Stimulated activated naive B cell treated with anti-CD40 and anti-IgM and Interleukin-4, amounts not matched to agents 10 μg/mL and 1 μg/mL and 100 μg/mL, for 72 hours (primary cell): Measurements from ENCODE around the gene FARS2.

Experiments
- ATAC-seq, 2 donors: fragments of 150-1000 bp; cut with Tn5 transposase; replicated peaks; 2 replicates each; pipeline ENCODE4 v1.10.0; 2021; ENCODE audit warnings: moderate library complexity in 1 of 2
- DNase-seq: peaks from one replicate; pipeline ENCODE4 v3.0.0; 2021
- H3K27ac Mint-ChIP-seq: one replicate; pipeline ENCODE4 v1.8.0; 2022; ENCODE audit warnings: mild to moderate bottlenecking, mixed read lengths
- H3K27me3 Mint-ChIP-seq, 2 donors: one replicate each; pipeline ENCODE4 v1.8.0; 2022; ENCODE audit warnings: mixed read lengths in 2 of 2
- H3K36me3 Mint-ChIP-seq, 2 donors: one replicate each; pipeline ENCODE4 v1.8.0; 2022; ENCODE audit warnings: mixed read lengths in 2 of 2, mild to moderate bottlenecking in 1 of 2
- H3K4me1 Mint-ChIP-seq, 2 donors: one replicate each; pipeline ENCODE4 v1.8.0; 2022; ENCODE audit warnings: mixed read lengths in 2 of 2, mild to moderate bottlenecking in 1 of 2
- H3K4me3 Mint-ChIP-seq, 2 donors: one replicate each; pipeline ENCODE4 v1.8.0; 2022; ENCODE audit warnings: mild to moderate bottlenecking in 2 of 2, mixed read lengths in 2 of 2, moderate library complexity in 1 of 2
- H3K9me3 Mint-ChIP-seq, 2 donors: one replicate each; pipeline ENCODE4 v1.8.0; 2022; ENCODE audit warnings: mixed read lengths in 2 of 2, mild to moderate bottlenecking in 1 of 2

The FARS2 gene

GRCh38 chr6:5433324-5433723, 172.0 kb downstream of the FARS2 start:
- DNase-seq (no peak), ATAC-seq (no peak)
- Mint-ChIP-seq H3K36me3 (peaks cover 46 to 62% of the 10 kb centered on the region in 2 donors), H3K27me3 (no peaks in the 10 kb centered on the region), H3K4me1 (peaks cover 0 to 2% of the 10 kb centered on the region in 2 donors), H3K4me3 (no peak overlapping the region), H3K9me3 (peaks cover 0 to 11% of the 10 kb centered on the region in 2 donors), H3K27ac (no peak overlapping the region)

- Mint-ChIP-seq H3K9me3 (peaks cover 0 to 11% of the 10 kb centered on the region in 2 donors), H3K27me3 (no peaks in the 10 kb centered on the region), H3K36me3 (peaks cover 51 to 67% of the 10 kb centered on the region in 2 donors), H3K27ac (no peak overlapping the region), H3K4me1 (peaks cover 5 to 8% of the 10 kb centered on the region in 2 donors), H3K4me3 (no peak overlapping the region)
- ATAC-seq, result no peak
- DNase-seq, result no peak
Measured at GRCh38 chr6:5435449-5435848, 174.1 kb downstream of the FARS2 start.

GRCh38 chr6:5438922-5439584, 177.7 kb downstream of the FARS2 start:
- Mint-ChIP-seq H3K27me3 (no peaks in the 10 kb centered on the region), H3K9me3 (peaks cover 0 to 11% of the 10 kb centered on the region in 2 donors), H3K27ac (no peak overlapping the region), H3K36me3 (peaks cover 39 to 47% of the 10 kb centered on the region in 2 donors), H3K4me3 (no peak overlapping the region), H3K4me1 (peaks cover 5 to 20% of the 10 kb centered on the region in 2 donors)
- DNase-seq, result no peak
- ATAC-seq, result no peak

- Mint-ChIP-seq H3K27ac (no peak overlapping the region), H3K4me1 (peaks cover 5 to 20% of the 10 kb centered on the region in 2 donors)
Measured at GRCh38 chr6:5439749-5440148, 178.4 kb downstream of the FARS2 start.

GRCh38 chr6:5442319-5442718, 181.0 kb downstream of the FARS2 start:
- H3K36me3 Mint-ChIP-seq, result peaks cover 18 to 20% of the 10 kb centered on the region in 2 donors
- H3K4me3 Mint-ChIP-seq, result no peak overlapping the region
- no peak for ATAC-seq
- DNase-seq, result no peak
- H3K9me3 Mint-ChIP-seq, result peaks cover 0 to 3% of the 10 kb centered on the region in 2 donors
- peaks cover 5 to 20% of the 10 kb centered on the region in 2 donors for H3K4me1 Mint-ChIP-seq
- no peak overlapping the region for H3K27ac Mint-ChIP-seq
- H3K27me3 Mint-ChIP-seq, result no peaks in the 10 kb centered on the region

More at GRCh38 chr6:5439749-5440148, 178.4 kb downstream of the FARS2 start:
- no peaks in the 10 kb centered on the region for H3K27me3 Mint-ChIP-seq
- DNase-seq, result no peak
- peaks cover 0 to 11% of the 10 kb centered on the region in 2 donors for H3K9me3 Mint-ChIP-seq
- H3K36me3 Mint-ChIP-seq, result peaks cover 37 to 43% of the 10 kb centered on the region in 2 donors
- no peak for ATAC-seq
- H3K4me3 Mint-ChIP-seq, result no peak overlapping the region

- Mint-ChIP-seq H3K27ac (no peak overlapping the region), H3K4me1 (peaks cover 5 to 20% of the 10 kb centered on the region in 2 donors), H3K9me3 (no peaks in the 10 kb centered on the region), H3K27me3 (no peaks in the 10 kb centered on the region), H3K36me3 (peaks cover 15 to 17% of the 10 kb centered on the region in 2 donors), H3K4me3 (no peak overlapping the region)
- DNase-seq (no peak), ATAC-seq (no peak)
Measured at GRCh38 chr6:5442916-5443315, 181.6 kb downstream of the FARS2 start.

GRCh38 chr6:5443491-5443890, 182.2 kb downstream of the FARS2 start:
- peaks cover 5 to 20% of the 10 kb centered on the region in 2 donors for H3K4me1 Mint-ChIP-seq
- no peak overlapping the region for H3K4me3 Mint-ChIP-seq
- DNase-seq, result no peak

GRCh38 chr6:5446362-5447075, 185.2 kb downstream of the FARS2 start:
- Mint-ChIP-seq H3K4me3 (no peak overlapping the region), H3K4me1 (peaks cover 3 to 12% of the 10 kb centered on the region in 2 donors), H3K27ac (no peak overlapping the region), H3K9me3 (no peaks in the 10 kb centered on the region), H3K36me3 (peaks cover 12 to 13% of the 10 kb centered on the region in 2 donors), H3K27me3 (no peaks in the 10 kb centered on the region)
- no peak for ATAC-seq
- no peak for DNase-seq

More at GRCh38 chr6:5443491-5443890, 182.2 kb downstream of the FARS2 start:
- Mint-ChIP-seq H3K36me3 (peaks cover 13 to 14% of the 10 kb centered on the region in 2 donors), H3K27ac (no peak overlapping the region), H3K27me3 (no peaks in the 10 kb centered on the region), H3K9me3 (no peaks in the 10 kb centered on the region)
- ATAC-seq, result no peak

GRCh38 chr6:5447921-5448320, 186.6 kb downstream of the FARS2 start:
- ATAC-seq, result no peak
- no peaks in the 10 kb centered on the region for H3K27me3 Mint-ChIP-seq
- H3K4me3 Mint-ChIP-seq, result no peak overlapping the region
- H3K36me3 Mint-ChIP-seq, result peaks cover 16 to 18% of the 10 kb centered on the region in 2 donors
- no peak overlapping the region for H3K27ac Mint-ChIP-seq
- no peak for DNase-seq
- no peaks in the 10 kb centered on the region for H3K9me3 Mint-ChIP-seq
- H3K4me1 Mint-ChIP-seq, result peaks cover 3 to 6% of the 10 kb centered on the region in 2 donors

GRCh38 chr6:5450073-5450472, 188.8 kb downstream of the FARS2 start:
- H3K4me3 Mint-ChIP-seq, result no peak overlapping the region
- ATAC-seq, result no peak

GRCh38 chr6:5453546-5453945, 192.2 kb downstream of the FARS2 start:
- no peak overlapping the region for H3K4me3 Mint-ChIP-seq
- peaks cover 18 to 25% of the 10 kb centered on the region in 2 donors for H3K36me3 Mint-ChIP-seq
- H3K4me1 Mint-ChIP-seq, result peaks cover 5 to 8% of the 10 kb centered on the region in 2 donors

More at GRCh38 chr6:5450073-5450472, 188.8 kb downstream of the FARS2 start:
- no peak for DNase-seq
- H3K27ac Mint-ChIP-seq, result peak overlapping the region; percentile 66
- no peaks in the 10 kb centered on the region for H3K27me3 Mint-ChIP-seq
- no peaks in the 10 kb centered on the region for H3K9me3 Mint-ChIP-seq
- H3K4me1 Mint-ChIP-seq, result peaks cover 0 to 3% of the 10 kb centered on the region in 2 donors
- H3K36me3 Mint-ChIP-seq, result peaks cover 21 to 24% of the 10 kb centered on the region in 2 donors

GRCh38 chr6:5455142-5455541, 193.8 kb downstream of the FARS2 start:
- H3K9me3 Mint-ChIP-seq, result no peaks in the 10 kb centered on the region
- H3K27ac Mint-ChIP-seq, result no peak overlapping the region

More at GRCh38 chr6:5453546-5453945, 192.2 kb downstream of the FARS2 start:
- Mint-ChIP-seq H3K27me3 (no peaks in the 10 kb centered on the region), H3K9me3 (no peaks in the 10 kb centered on the region), H3K27ac (no peak overlapping the region)
- no peak for ATAC-seq
- no peak for DNase-seq

GRCh38 chr6:5457041-5457440, 195.7 kb downstream of the FARS2 start:
- no peak overlapping the region for H3K4me3 Mint-ChIP-seq
- H3K4me1 Mint-ChIP-seq, result peaks cover 17 to 24% of the 10 kb centered on the region in 2 donors
- H3K27ac Mint-ChIP-seq, result no peak overlapping the region
- no peaks in the 10 kb centered on the region for H3K9me3 Mint-ChIP-seq
- no peak for DNase-seq
- H3K27me3 Mint-ChIP-seq, result no peaks in the 10 kb centered on the region
- ATAC-seq, result no peak
- peaks cover 20 to 36% of the 10 kb centered on the region in 2 donors for H3K36me3 Mint-ChIP-seq

More at GRCh38 chr6:5455142-5455541, 193.8 kb downstream of the FARS2 start:
- Mint-ChIP-seq H3K27me3 (no peaks in the 10 kb centered on the region), H3K4me1 (peaks cover 10 to 16% of the 10 kb centered on the region in 2 donors), H3K4me3 (no peak overlapping the region), H3K36me3 (peaks cover 15 to 29% of the 10 kb centered on the region in 2 donors)
- ATAC-seq (no peak), DNase-seq (no peak)

GRCh38 chr6:5457983-5458683, 196.8 kb downstream of the FARS2 start:
- no peaks in the 10 kb centered on the region for H3K27me3 Mint-ChIP-seq
- ATAC-seq, result no peak
- no peak overlapping the region for H3K4me3 Mint-ChIP-seq
- peaks cover 16 to 36% of the 10 kb centered on the region in 2 donors for H3K36me3 Mint-ChIP-seq
- peaks cover 17 to 24% of the 10 kb centered on the region in 2 donors for H3K4me1 Mint-ChIP-seq
- no peak for DNase-seq
- no peak overlapping the region for H3K27ac Mint-ChIP-seq
- H3K9me3 Mint-ChIP-seq, result no peaks in the 10 kb centered on the region
